ENCODE data around the gene SCCPDH.

- no peak for TF ChIP-seq ZBTB33 (CRISPR knock-in tag; IDR thresholded peaks at IDR 0.05)
- TF ChIP-seq NFIX (CRISPR knock-in tag; IDR thresholded peaks at IDR 0.05; ENCODE audit: low read depth) = no peak
- TF ChIP-seq SOX6 (IDR thresholded peaks at IDR 0.05) = no peak
- TF ChIP-seq LARP7 (IDR thresholded peaks at IDR 0.05) = no peak
- no peak for TF ChIP-seq TEAD4 (IDR thresholded peaks at IDR 0.05; ENCODE audit: low read length)
- TF ChIP-seq TEAD4 (CRISPR knock-in tag; IDR thresholded peaks at IDR 0.05; ENCODE audit: borderline replicate concordance) = no peak
- TF ChIP-seq EZH2 (IDR thresholded peaks at IDR 0.05; ENCODE audit: borderline replicate concordance, low read depth, low read length) = no peak
Measured at GRCh38 chr1:246794828-246795671, 70.8 kb downstream of the SCCPDH start.
